ENCODE measurements around the gene WDFY2.

The WDFY2 gene

DNA sequence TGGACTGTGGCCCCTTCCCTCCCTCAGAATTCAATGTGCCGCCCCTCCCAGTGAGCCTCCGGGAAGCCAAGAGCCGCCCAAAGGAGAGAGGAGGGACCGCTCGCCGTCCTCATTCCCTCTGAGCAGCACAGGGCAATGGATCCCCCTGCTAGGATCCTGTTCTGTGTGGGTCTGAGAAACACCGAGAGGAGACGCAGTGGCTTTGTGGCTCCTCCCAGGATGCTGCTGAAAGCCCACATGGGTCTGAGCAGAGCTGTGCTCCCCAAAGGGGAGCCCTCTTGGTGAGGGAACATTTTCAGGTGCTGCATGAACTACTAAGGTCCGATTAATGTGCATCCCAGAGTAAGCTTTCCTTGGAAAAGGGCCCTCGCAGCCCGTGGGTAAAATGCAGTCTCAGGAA lies 189.3 kb downstream of the WDFY2 start:
- DNase-seq: no peak

- DNase-seq: no peak
Measured at GRCh38 chr13:51776179-51776578, 191.9 kb downstream of the WDFY2 start.

GRCh38 chr13:51777921-51778320 lies 193.7 kb downstream of the WDFY2 start:
- no peak for DNase-seq

DNA sequence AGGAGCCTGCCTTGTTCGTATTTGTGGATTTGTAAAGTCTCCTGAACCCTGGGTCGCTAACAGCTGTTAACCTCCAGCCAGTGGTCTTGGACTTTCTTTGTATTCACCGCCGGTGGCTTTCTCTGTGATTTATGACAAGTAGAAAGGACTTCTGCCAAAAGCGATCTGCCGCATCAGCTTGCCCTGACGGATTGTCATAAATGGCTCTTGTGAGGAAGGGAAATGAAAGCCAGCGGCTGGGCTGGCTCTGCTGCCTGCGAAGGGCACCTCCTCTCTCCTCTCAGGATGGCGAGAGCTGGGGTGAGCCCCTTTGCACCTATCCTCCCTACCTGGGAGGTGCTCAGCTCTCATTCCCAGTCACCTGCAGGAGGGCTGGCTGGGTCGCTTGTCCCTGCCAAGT lies 194.1 kb downstream of the WDFY2 start:
- DNase-seq: no peak

DNA sequence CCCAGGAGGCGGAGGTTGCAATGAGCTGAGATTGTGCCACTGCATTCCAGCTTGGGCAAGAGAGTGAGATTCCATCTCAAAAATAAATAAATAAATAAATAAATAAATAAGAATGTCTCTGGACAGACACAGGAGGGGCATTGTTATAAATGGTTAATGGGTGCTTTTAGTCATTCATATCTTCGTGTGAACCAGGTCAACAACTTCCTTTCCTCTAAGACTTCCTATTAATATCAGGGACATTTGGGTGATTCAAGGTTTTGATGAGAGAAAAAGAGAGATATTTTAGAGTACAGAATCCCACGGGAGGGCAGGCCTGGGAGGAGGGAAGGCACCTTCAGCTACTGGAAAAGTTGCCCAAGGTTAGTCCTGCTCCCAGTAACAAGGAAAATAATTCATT lies 195.8 kb downstream of the WDFY2 start:
- no peak for DNase-seq

GRCh38 chr13:51781246-51782022 lies 197.2 kb downstream of the WDFY2 start:
- peak; percentile 42 for DNase-seq

GRCh38 chr13:51782026-51782710 lies 197.9 kb downstream of the WDFY2 start:
- DNase-seq: no peak

DNA sequence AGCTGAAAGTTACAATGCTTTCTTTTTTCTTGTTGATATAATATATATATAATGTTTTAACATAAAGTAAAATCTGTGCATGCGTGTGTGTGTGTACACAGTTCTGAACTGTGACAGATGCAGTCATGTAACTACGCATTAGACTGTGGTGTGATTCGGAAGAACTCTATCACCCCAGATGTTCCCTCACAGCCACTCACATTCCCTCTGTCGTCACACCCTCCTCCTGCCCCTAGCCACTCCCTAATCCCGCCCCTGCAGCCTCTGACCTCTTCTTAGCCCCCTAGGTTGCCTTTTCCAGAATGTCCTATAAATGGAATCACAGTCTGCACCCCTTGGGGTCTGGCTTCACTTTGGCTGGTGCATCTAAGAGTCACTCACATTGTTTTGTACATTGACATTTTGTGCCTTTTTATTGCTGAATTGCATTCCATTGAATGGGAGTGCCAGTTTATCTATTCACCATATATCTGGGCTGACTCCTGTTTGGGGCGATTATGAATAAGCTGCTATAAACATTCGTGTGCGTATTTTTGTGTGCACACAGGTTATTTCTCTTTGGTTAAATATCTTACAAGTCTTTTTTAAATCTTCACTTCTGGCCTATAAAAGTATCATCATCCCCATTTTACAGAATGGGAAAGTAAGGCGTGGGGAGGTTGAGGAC lies 199.3 kb downstream of the WDFY2 start:
- DNase-seq: no peak

DNA sequence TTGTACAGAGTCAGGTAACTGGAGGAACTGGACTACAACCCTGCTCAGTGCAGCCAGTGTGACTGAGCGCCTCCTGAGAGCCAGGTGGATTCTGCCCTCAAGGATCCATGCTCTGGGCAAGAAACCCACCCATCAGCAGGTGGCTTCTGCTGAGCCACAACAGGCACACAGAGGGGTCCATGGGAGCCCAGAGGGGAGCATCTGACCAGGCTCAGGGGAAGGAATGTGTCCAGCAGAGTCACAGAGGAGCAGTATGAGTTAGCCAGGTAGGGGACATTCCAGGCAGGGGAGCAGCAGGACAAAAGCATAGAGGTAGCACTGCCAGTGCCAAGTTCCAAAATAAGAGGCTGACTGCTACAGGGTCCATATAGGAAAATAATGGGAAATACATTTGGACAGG lies 199.8 kb downstream of the WDFY2 start:
- DNase-seq: no peak

GRCh38 chr13:51785712-51786424 lies 201.6 kb downstream of the WDFY2 start:
- no peak for DNase-seq

- no peak for DNase-seq
Measured at GRCh38 chr13:51786425-51787265, 202.4 kb downstream of the WDFY2 start.

- DNase-seq: no peak
Measured at GRCh38 chr13:51793570-51794271, 209.5 kb downstream of the WDFY2 start.

DNA sequence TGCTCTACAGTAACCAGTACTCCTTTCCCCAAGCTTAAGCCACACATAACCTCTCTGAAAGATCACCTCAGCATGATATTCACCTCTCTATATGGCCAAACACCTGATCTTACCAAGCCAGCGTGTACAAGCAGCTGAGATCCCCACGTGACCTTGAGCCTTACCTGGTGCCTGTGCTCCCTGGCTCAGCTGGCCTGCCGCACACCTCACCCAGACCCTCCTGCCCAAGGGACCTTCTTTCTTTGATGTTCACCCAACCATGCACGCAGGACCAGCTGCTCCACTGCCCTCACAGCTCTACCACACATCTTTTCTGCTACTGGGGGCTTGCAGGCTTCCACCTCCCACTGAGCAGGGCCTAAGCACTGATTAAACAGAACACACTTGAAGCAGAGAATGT lies 210.7 kb downstream of the WDFY2 start:
- DNase-seq: no peak

DNA sequence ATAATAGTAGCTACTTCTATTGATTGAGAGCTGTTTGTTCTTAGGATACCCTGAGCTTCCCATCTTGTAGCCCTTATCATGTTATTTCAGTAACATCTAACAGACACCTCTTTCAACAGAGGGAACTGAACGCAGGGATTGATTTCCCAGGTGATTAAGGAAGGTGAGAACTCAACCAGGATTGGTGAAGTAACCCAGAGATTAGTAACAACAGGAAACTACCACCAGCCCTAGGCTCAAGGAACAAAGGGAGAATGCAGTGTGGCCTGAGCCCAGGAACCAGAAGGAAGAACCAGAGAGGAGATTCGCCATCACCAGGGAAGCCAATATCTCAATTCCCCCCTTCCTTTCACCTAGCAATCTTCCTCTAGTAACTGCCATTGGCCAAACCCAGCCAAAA lies 211.2 kb downstream of the WDFY2 start:
- no peak for DNase-seq

DNA sequence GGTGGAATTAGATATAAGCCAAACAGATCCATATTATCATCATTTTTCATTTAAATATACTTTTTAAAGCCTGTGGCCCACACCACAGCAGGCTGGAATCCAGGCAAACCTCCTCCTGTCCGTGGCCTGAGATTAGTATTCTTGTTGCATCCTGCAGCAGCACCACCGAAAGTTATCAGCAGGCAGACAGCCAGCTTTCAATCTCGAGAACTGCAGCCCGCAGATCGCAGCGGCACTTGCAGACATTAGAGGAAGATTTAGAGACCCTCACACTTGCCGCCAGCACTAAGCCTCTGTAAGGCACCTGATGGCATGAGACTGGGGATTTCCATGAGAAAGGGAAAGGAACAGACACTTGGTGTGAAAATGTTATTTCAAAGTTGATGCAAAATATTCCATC lies 212.3 kb downstream of the WDFY2 start:
- no peak for DNase-seq

- peak; percentile 88 for DNase-seq
Measured at GRCh38 chr13:51797664-51798488, 213.6 kb downstream of the WDFY2 start.

DNA sequence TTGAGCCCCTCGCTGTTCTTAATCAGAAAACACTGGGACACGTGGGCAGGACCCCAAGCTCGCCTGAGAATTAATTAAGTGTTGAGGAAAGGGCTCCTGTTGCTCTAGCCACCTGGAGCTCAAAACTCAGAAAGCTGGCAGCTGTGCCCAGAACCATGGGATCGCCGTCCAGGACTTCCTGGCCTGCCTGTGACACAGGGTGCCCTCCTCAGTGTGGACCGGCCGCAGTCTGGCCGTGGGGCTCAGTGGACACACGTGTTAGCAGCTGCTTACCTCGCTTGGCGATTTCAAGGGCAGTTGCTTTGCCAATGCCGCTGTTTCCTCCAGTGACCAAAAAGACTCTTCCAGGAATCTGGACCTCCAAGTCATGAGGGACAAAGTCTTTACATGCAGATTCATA lies 215.0 kb downstream of the WDFY2 start:
- no peak for DNase-seq

GRCh38 chr13:51800486-51800885 lies 216.2 kb downstream of the WDFY2 start:
- DNase-seq: no peak

- DNase-seq: no peak
Measured at GRCh38 chr13:51801631-51802099, 217.4 kb downstream of the WDFY2 start.

GRCh38 chr13:51802631-51803418 lies 218.6 kb downstream of the WDFY2 start:
- DNase-seq: no peak

Data from NCI-H526 treated with DMSO at 0.1 percent for 48 hours (cell line).